HG02852 (cell line): Measurements from ENCODE around the gene ARSA.
"Not testable (repeated sequence)": the region's sequence is repeated elsewhere in the genome, so short reads cannot be mapped to it uniquely, and the experiment has no call there.

Experiments used
- ATAC-seq: cut with Tn5 transposase; IDR thresholded peaks from one replicate; pipeline ENCODE4 v1.9.1; 2021; ENCODE audit warnings: mild to moderate bottlenecking, moderate library complexity; ENCODE audit not compliant: unreplicated experiment

Gene ARSA

GRCh38 chr22:50624347-50625130 lies 3.4 kb downstream of the ARSA start:
- no peak for ATAC-seq

- ATAC-seq = no peak
Observed at GRCh38 chr22:50622723-50623327, 5.1 kb downstream of the ARSA start.

- no peak for ATAC-seq
Observed at GRCh38 chr22:50621948-50622722, 5.8 kb downstream of the ARSA start.

- peak; percentile 50 for ATAC-seq
Observed at GRCh38 chr22:50621356-50621880, 6.5 kb downstream of the ARSA start.

GRCh38 chr22:50620593-50621355 lies 7.2 kb downstream of the ARSA start:
- peak; percentile 50 for ATAC-seq

- not testable (repeated sequence) for ATAC-seq
Observed at GRCh38 chr22:50614296-50614695, 13.7 kb downstream of the ARSA start.

GRCh38 chr22:50613291-50613981 lies 14.5 kb downstream of the ARSA start:
- ATAC-seq = no peak

DNA sequence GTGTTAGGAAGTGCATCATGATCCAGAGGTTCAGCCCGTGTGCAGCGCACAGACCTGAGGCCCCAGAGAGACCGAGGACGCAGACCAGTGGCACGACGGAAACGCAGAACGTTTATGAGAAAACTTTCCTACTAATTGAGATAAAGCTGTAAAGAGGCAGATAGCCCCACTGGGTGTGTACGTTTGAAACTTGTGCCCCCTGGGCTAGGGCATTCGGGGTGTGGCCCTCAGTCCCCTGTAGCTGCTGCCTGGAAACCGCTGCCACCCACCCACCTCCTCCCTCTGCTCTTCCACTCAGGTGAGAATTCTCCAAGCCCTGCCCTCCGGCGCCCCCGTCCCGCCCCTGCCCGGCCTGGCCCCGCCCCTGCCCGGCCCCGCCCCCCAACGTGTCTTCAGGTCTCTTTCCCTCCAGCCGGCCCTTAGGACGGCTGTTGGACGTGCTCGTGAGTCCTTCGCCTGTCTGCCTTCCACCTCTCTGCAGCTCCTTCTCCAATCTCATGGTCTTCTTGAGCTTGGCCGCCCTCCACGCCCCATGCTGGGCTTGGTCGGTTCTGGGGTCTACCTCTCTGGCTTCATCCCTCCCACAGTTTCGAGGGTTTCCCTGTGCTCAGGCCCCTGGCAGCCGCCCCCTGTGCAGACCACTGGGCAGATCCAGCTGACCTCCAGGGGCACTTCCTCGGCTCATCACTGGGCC lies 15.3 kb downstream of the ARSA start:
- ATAC-seq = no peak

DNA sequence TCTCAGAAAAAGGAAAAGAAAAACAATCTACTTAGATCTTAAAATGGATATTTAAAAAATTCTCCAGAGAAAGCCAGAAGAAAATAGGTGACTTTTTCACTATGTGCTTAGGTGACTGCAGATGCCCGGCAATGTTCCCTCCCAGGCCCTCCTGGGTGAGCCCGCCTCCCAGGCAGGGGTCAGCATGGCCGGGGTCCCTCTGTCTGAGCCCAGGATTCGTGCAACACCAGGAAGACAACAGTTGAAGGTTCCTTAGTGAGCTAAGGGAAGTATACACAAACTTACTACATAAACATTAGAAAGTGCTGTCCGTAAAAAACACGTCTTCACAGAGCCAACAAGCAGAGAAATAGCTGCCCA lies 15.8 kb downstream of the ARSA start:
- ATAC-seq = no peak

DNA sequence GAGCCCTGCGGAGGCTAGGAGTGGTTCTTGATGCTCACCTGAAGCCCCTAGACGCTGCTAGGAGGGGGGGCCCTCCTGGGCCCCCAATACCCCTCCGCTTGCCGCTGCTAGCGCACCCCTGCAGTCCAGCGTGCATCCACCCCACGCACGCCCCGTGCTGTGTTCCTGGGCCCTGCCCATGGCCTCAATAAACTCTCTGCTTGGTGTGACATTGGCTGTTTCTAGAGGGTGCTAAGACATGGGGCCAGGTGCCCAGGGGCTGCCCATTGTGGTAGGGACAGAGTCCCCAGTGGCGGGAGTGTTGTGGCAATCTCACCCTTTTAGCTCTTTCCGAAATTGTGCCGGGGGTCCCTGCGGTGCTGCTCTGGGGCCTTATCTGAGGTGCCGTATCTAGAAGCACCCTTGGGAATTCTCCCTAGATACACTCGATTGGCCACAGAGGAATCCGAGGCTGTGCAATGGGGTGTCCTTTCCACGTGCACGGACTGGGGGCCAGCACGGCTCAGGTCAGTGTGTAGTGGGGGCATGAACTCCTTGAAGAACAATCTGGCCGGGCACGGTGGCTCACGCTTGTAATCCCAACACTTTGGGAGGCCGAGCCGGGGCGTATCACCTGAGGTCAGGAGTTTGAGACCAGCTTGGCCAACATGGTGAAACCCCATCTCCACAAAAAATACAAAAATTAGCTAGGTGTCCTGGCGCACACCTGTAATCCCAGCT lies 16.5 kb downstream of the ARSA start:
- no peak for ATAC-seq

- no peak for ATAC-seq
Observed at GRCh38 chr22:50610581-50610980, 17.4 kb downstream of the ARSA start.

GRCh38 chr22:50610041-50610451 lies 17.9 kb downstream of the ARSA start:
- no peak for ATAC-seq

GRCh38 chr22:50609599-50609998 lies 18.4 kb downstream of the ARSA start:
- no peak for ATAC-seq

GRCh38 chr22:50608996-50609395 lies 19.0 kb downstream of the ARSA start:
- ATAC-seq = no peak

- ATAC-seq = not testable (repeated sequence)
Observed at GRCh38 chr22:50608058-50608840, 19.7 kb downstream of the ARSA start.

- ATAC-seq = no peak
Observed at GRCh38 chr22:50607659-50608020, 20.3 kb downstream of the ARSA start.

DNA sequence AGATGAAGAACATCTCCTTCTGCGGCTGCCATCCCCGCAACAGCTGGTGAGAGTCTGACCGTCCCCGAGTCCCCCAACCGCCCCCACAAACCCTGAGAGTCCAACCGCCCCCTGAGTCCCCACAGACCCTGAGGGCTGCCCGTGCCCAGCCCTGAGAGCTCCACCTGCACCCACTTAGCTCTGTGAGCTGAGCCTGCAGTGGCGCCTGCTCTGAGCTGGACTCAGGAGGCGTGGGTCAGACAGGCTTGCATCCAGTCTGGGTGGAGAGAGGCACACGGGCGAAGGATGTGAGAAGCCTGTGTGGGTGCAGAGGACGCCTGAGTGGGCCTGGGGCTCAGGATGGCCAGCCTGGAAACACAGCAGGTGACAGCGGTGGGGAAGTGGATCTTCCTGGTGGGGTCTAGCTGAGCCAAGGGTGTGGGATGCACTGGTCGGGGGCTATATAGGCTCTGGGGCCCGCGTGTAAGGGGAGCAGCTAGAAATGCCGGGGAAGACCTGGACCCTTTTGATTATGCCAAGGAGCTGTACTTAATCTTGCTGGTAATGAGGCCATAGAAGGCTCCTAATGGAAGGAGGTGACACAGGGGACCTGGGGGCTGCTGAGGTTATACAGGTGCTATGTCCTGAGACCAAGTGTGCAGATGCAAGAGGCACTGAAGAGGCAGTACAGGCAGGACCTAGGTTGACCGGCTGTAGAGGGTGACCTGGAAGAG lies 20.9 kb downstream of the ARSA start:
- ATAC-seq = no peak
